Spleen (tissue), 7 donors: ENCODE results near the gene LUC7L.

Source experiments
- CTCF ChIP-seq, 11 experiments: fragments of 200-600 bp in 7 of 11; fragments of 450-650 bp in 4 of 11; sonication (generic) in 4 of 11; IDR thresholded peaks in 8 of 11; conservative IDR thresholded peaks in 3 of 11; 1 replicate in 7 of 11; 2 replicates in 4 of 11; pipeline versions ENCODE4 v1.4.0 to v1.8.0; 2016 to 2021; ENCODE audit warnings: antibody characterized with exemption in 11 of 11, inconsistent platforms in 4 of 11, mild to moderate bottlenecking in 1 of 11
- POLR2A ChIP-seq, 3 donors: fragments of 450-650 bp; IDR thresholded peaks; one replicate each; pipeline ENCODE4 v1.5.1; 2017; ENCODE audit warnings: antibody characterized with exemption in 3 of 3, mild to moderate bottlenecking in 1 of 3
- POLR2AphosphoS5 ChIP-seq, 3 donors: sonication (generic); formaldehyde crosslinking; IDR thresholded peaks; one replicate each; pipeline ENCODE4 v1.5.1; 2017; ENCODE audit warnings: antibody characterized with exemption in 3 of 3
- donor health status: DM: no; HTN: no; CAD: no; lungs with moderate emphysema.
- donor health status: DM: no; HTN: no; CAD: no.
- donor health status: DM: no; HTN: no; CAD: no.

DNA sequence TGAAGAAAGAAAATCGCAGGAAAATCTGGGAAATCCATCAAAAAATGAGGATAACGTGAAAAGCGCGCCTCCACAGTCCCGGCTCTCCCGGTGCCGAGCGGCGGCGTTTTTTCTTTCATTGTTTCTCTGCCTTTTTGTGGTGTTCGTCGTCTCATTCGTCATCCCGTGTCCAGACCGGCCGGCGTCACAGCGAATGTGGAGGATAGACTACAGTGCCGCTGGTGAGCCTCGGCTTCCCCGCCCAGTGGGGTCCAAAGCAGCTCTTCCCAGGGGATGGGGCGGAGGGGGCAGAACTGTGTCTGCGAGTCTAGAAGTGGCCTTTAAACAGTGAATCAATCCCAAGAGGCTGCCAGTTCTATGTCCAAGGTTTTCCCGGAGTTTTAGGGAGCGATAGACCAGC is 25.2 kb upstream of the LUC7L start:
- TF ChIP-seq CTCF (IDR thresholded peaks at IDR 0.05 in 8 of 11, conservative IDR thresholded peaks at IDR 0.05 in 3 of 11) (no peak), POLR2A (IDR thresholded peaks at IDR 0.05) (no peak), POLR2AphosphoS5 (IDR thresholded peaks at IDR 0.05) (no peak)
